HG02642 (cell line): Measurements from ENCODE around the gene MCF2L2.
"Not testable (repeated sequence)": the region's sequence is repeated elsewhere in the genome, so short reads cannot be mapped to it uniquely, and the experiment has no call there.

Source experiments
- ATAC-seq: cut with Tn5 transposase; IDR thresholded peaks from one replicate; pipeline ENCODE4 v1.9.1; 2021; ENCODE audit warnings: mild to moderate bottlenecking; ENCODE audit not compliant: unreplicated experiment, poor library complexity

The MCF2L2 gene, protein sequence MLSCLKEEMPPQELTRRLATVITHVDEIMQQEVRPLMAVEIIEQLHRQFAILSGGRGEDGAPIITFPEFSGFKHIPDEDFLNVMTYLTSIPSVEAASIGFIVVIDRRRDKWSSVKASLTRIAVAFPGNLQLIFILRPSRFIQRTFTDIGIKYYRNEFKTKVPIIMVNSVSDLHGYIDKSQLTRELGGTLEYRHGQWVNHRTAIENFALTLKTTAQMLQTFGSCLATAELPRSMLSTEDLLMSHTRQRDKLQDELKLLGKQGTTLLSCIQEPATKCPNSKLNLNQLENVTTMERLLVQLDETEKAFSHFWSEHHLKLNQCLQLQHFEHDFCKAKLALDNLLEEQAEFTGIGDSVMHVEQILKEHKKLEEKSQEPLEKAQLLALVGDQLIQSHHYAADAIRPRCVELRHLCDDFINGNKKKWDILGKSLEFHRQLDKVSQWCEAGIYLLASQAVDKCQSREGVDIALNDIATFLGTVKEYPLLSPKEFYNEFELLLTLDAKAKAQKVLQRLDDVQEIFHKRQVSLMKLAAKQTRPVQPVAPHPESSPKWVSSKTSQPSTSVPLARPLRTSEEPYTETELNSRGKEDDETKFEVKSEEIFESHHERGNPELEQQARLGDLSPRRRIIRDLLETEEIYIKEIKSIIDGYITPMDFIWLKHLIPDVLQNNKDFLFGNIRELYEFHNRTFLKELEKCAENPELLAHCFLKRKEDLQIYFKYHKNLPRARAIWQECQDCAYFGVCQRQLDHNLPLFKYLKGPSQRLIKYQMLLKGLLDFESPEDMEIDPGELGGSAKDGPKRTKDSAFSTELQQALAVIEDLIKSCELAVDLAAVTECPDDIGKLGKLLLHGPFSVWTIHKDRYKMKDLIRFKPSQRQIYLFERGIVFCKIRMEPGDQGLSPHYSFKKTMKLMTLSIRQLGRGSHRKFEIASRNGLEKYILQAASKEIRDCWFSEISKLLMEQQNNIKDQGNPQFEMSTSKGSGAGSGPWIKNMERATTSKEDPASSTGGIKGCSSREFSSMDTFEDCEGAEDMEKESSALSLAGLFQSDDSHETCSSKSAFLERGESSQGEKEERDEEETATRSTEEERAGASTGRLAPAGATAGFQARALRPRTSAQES

DNA sequence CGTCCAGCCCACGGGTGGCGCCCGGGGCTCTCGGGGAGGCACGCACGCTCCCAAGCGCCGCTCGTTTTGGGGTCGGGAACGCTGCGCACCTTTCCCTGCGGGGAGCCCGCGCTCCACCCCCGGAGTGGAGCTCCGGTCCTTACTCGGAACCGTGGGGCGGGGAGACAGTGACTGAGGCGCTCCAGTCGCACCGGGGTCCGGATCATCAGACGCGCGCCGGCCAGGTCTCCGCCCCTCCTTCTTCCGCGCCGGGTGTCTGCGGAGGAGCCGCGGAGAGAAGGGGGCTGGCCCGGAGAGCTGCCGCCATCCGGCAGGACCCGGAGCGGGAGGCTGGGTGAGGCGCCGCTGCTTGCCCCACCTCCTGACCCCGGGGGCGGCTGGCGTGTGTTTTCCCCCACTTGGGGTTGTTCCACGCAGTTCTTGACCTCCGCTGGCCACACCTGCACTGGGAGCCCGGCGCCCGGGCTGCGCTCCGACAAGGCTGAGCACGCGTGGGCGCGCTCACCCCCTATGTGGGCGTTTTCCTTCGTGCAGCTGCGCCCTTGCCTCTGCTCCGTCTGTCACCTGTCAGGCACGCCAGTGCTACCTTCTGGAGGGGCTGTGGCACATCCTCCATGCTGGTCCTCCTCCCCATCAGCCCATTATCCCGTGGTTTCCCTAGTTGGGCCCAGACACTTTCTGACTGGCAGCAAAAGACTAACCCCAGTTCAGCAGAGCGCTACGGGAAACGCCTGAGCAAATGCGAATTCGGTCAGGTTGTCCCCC lies at the start of gene MCF2L2:
MCF2L2 (minus strand) TSS at position 173 of the 765 bp plus-strand sequence. CDS start 642 bp downstream, outside the sequence.
- peak; percentile 65 for ATAC-seq

DNA sequence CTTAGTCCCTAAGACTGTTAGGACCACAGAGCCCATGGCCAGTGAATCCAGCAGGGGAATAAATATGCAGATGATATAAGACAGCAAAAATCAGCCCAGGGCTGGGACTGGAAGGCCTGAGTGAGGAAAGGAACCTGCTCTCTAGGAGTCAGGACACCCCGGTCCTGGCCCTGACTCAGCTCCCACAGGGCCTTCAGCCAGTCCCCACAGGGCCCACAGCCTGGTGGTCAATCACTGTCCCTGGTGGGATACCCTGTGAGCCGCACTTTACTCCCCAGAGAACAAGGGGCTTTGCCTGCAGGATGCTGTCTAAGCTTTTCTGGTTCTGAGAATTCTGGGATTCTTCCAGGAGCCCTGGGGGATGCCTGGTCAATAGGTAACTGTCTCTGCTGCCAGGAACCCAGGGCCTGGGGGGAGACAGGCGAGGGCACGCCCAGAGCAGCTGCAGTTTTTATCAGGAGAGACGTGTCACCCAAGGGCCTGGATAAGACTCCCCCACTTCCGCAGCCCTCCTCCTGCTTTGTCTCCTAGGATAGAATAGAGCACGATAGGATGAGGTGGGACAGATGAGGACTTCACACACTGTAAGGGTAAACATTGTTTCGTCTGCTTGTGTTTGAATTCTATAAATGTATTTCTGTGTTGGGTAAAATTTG lies 49.5 kb upstream of the MCF2L2 start:
- ATAC-seq: no peak

DNA sequence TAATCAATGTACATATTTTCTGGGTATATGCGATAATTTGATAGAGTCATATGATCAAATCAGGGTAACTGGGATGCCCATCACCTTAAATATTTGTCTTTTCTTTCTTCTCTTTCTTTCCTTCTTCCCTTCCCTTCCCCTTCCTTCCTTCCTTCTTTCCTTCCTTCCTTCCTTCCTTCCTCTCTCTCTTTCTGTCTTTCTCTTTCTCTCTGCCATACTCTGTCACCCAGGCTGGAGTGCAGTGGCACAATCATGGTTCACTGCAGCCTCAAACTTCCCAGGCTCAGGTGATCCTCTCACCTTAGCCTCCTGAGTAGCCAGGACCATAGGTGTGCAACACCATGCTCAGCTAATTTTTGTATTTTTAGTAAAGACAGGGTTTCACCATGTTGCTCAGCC lies 47.3 kb upstream of the MCF2L2 start:
- not testable (repeated sequence) for ATAC-seq

DNA sequence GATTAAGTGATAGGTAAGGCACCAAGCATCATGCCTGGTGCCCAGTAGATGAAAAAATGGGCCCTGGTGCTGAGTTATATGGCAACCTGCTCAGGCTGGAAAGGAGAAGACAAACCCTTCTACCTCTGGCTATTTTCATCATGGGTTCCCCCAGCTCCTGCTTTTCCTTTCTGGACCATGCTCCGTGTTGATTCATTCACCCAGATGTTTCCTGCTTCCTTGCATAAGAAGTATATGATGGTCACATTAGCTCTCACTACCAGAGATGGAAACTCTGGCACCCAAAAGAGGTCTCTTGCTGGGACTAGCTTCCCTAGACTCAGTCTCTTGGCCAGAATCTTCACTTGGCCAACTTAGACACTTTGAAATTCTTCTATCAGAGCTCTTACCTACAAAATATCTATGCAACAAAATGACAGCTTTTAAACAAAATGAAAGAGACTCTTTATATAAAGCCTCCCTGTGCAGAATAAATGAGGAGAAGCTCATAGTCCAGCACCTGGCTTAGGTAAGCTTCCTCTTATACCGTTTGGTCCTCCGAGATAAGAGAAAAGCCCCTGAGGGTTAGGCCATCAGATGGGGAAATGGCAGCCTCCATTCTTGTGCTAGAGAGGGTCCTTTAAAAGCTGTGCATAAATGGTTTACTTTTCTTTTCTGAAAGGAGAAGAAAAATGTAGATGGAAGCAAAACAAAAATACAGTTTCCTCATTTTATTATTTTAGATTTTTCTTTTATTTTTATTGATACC lies 46.8 kb upstream of the MCF2L2 start:
- ATAC-seq: no peak

DNA sequence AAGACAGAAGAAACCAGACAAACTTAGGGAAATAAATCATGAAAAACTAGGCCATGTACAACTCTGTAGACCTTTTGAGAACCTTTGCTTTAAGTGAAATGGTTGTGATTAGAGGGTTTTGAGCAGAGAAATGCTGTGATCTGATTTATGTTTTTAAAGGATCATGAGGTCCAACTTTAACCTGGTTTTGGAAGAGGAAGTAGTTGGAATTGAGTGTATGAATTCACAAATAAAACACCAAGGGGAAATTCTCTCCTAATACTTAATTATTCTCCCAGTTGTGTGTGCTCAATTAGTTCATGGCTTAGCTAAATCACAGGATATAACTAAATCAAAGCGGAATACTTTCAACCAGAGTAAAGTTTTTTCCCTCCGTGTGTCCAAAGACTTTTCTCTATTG lies 45.5 kb upstream of the MCF2L2 start:
- no peak for ATAC-seq

DNA sequence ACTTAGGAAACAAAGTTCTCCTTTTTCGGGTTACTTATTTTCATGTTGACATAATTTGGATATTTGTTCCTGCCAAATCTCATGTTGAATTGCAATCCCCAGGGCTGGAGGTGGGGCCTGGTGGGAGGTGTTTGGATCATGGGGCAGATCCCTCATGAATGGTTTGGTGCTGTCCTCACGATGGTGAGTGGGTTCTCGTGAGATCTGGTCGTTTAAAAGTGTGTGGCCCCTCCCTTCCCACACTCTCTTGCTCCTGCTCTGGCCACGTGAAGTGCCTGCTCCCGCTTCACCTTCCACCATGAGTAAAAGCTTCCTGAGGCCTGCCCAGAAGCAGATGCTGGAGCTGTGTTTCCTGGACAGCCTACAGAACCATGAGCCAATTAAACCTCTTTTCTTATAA lies 43.7 kb upstream of the MCF2L2 start:
- no peak for ATAC-seq

DNA sequence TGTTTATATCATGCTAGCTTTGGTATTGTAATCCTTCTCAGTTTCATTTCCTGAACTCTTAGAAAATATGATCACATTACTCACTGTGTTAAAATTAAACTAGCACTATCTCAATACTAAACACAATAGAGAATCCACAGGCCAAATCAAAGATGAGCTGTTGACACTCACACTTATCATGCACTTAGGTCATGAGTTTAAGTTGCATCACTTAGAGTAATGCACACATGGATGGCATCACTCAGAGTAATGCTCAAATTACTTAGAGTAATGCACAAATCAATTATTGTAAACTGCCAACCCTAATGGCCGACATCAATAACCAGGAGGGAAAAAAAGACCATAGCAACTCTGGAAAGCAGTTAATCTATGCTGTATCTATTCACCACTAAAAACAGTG lies 40.0 kb upstream of the MCF2L2 start:
- ATAC-seq: no peak

DNA sequence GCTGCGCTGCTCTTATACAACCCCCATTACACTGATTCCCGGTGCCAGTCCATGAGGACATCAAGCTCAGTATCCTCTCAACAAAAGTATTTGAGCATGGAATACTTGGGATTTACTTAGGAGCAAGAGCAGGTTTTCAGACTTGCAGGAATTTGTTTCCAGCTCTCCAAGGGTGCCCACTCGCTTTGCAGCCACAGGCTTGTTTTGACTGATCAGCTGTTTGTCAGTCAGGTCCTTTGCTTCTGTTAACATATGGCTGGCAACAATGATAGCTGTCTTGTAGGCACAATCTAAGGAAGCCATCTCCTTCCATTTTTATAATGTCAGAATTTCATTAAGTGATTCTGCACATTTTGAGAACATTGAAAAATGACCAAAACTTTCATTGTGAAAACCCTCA lies 38.2 kb upstream of the MCF2L2 start:
- ATAC-seq: no peak

DNA sequence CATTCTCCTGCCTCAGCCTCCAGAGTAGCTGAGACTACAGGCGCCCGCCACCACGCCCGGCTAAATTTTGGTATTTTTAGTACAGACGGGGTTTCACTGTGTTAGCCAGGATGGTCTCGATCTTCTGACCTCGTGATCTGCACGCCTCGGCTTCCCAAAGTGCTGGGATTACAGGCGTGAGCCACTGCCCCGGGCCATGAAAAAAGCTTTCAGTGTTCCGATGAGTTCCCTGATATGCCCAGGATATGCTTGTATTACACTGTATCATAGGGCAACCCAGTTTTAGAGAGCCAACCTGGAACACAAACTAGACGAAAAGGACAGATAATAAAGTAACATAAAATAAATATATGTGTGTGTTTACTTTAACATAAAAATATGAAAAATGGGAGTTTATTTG lies 37.3 kb upstream of the MCF2L2 start:
- ATAC-seq: not testable (repeated sequence)

DNA sequence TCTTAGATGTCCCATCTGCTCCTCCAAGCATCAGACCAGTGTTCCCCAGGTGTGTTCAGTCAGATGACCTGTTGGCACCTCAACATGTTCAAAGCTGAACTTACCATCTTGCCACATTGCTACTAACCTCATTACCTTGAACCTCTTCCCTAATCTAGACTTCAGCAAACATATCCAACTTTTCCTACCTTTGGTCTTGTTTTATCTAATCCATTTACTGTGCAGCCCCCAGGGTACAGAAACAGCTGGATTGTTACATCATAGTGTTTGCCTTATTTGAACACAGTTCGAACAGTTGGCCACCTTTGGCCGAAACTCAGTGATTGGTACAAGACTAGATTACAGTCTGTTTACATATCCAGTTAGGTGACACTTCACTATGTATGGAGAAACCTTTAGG lies 36.1 kb upstream of the MCF2L2 start:
- ATAC-seq: no peak

DNA sequence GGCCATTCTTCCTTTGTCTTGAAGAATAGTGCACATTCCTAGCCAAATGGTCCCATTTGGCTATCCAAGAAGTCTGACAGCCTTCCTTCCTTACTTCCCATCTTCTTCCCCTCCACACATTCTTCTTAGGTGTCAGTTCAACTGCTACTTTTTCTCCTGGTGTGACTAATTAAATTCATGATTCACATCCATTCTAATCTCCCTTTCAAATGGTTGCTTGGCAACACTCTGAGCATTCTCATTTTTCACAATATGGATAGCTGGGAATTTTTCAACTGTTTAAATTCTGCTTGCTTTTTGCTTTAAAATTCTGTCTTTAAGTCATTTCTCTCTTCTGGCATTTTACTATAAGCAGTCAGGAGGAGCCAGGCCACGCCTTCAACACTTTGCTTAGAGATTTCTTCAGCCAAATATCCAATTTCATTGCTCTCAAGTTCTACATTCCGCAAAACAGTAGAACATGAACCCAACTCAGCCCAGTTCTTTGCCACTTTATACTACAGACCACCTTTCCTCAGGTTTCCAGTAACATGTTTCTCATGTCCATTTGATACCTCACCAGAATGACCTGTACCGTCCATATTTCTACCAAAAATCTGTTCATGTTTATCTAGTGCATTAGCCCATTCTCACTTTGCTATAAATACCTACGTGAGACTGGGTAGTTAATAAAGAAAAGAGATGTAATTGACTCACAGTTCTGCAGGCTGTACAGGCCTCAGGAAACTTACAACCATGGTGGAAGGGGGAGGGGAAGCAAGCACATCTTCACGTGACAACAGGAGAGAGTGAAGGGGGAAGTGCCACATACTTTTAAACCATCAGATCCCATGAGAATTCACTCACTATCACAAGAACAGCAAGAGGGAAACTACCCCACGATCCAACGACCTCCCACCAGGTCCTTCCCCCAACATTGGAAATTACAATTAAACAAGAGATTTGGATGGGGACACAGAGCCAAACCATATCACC lies 31.9 kb upstream of the MCF2L2 start:
- no peak for ATAC-seq

DNA sequence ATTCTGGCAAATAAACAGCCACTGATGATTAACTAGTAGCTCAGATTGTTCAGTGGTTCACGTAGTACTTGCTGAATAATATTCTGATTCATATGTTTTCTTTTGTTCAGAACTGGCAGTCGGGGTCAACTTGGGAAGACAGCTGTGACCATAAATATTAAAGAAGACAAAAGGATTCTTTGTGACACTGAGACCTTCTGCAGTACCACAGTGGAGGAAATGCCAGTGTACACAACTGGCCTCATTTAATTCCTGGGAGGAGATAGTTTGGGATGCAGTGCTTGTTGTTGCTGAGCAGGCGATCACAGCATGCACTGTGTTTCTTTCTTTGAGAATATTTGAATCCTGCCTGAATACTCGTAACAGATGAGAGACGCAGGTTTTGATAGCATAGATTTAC lies 26.7 kb upstream of the MCF2L2 start:
- no peak for ATAC-seq

DNA sequence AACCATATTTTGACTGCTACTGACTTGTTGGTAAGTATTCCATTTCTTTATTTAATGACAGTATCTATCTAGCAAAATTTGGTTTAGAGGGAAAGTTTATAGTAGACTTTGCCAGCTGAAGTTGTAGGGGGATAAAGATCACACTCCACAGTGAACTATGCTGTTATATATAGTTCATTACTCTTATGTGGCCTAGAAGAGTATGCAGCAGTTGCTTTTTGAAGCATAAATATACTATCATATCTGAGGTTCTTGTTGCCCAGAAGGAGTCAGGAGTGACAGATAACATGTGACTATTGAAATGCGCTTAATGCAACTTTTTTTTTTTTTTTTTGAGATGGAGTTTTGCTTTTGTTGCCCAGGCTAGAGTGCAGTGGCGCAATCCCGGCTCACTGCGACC lies 25.6 kb upstream of the MCF2L2 start:
- ATAC-seq: no peak

DNA sequence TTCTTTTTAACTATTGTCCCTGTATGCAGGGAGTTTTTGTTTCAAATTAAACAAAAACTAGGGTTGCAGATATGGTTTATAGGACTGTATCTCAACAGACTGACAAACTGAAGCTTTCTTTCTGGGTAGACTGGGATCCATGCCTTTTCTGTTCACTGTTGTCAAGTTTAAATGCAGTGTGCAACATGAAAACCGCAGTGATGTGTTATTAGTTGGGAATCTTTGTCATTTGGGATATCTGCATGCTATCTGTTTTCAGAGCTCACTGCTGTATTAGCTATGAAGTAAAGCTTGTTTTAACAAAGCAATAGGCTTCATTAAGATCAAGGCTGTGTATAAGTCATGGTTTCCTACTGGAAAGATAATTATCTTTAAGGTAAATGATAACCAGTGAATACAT lies 21.4 kb upstream of the MCF2L2 start:
- no peak for ATAC-seq

DNA sequence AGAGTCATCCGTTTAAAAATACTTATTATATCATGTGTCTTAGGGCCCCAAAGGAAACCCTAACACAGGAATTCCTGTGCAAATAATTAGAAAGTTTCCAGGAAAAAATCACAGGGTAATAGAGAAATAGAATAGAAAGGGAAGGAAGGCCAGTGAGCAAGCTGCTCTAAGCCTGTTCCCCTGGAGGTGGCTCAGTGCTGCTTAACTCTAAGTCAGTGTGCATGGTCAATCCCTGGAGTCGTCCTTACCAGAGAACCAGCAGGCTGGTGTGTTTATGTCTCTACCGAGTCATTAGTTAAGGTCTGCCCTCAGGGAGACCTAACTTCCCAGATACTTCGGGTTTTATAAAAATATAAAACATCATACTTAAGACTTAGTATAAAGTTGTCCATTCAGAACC lies 21.0 kb upstream of the MCF2L2 start:
- ATAC-seq: no peak

DNA sequence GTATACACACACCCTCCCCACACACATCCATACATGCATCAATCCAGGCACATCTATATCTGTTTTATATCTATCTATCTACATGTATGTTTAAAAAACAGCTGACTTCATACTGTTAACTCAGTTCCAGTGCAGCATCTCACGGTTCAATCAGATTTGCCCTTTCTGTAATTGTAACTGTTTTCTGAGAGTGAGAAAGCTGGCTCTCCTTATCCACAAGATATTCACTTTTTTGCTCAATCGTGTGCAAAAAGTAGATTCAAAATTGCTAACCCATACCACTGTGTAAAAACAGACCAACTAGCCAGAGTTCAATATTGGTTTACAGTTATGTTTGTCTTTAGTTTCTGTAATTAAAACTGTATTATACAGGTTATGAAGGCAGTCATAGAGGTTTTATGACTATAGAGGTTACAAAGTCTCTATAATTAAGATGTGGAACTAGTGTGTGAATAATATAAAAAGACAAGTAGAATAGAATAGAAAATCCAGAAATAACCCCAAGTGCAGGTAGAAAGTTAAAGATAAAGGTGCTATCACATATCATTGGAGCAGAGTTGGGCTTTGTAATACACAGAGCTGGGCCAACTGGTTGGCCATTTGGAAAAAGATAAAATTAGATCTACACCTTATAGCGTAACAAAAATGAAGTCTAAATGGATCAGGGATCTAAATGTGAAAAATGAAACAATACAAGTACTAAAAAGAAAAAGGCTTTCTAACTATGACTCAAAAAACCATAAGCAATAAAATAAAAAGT lies 20.1 kb upstream of the MCF2L2 start:
- ATAC-seq: no peak
